Stomach (tissue), 4 donors: ENCODE data around the gene PDCD2.

Experiments
- CTCF ChIP-seq, 7 experiments: fragments of 450-650 bp in 4 of 7; fragments of 200-600 bp in 3 of 7; sonication (generic) in 3 of 7; IDR thresholded peaks; one replicate each; pipeline ENCODE4 v1.5.1; 2016 to 2019; ENCODE audit warnings: antibody characterized with exemption in 7 of 7, control low read depth in 2 of 7, mild to moderate bottlenecking in 1 of 7
- EP300 ChIP-seq: sonication (generic); formaldehyde crosslinking; IDR thresholded peaks from one replicate; pipeline ENCODE4 v1.6.1; 2017; ENCODE audit warnings: antibody characterized with exemption
- POLR2A ChIP-seq, 4 donors: fragments of 450-650 bp; IDR thresholded peaks; one replicate each; pipeline ENCODE4 v1.6.1; 2016; ENCODE audit warnings: antibody characterized with exemption in 4 of 4, control low read depth in 2 of 4, mild to moderate bottlenecking in 1 of 4, moderate library complexity in 1 of 4

GRCh38 chr6:170561555-170561954 lies 22.9 kb downstream of the PDCD2 start:
- TF ChIP-seq EP300 (no peak), CTCF (IDR thresholded peaks at IDR 0.05) (no peak), POLR2A (IDR thresholded peaks at IDR 0.05) (no peak)
